Measurements from ENCODE around the gene RBFA. TPM values are rescaled to one million over a fixed set of nuclear protein-coding genes. Genes with fewer than 3 reads are reported as not detected.

The RBFA gene
- total and polyA plus RNA-seq, 2 experiments from 2014 or later, result 33.8 to 43.3 TPM

DNA sequence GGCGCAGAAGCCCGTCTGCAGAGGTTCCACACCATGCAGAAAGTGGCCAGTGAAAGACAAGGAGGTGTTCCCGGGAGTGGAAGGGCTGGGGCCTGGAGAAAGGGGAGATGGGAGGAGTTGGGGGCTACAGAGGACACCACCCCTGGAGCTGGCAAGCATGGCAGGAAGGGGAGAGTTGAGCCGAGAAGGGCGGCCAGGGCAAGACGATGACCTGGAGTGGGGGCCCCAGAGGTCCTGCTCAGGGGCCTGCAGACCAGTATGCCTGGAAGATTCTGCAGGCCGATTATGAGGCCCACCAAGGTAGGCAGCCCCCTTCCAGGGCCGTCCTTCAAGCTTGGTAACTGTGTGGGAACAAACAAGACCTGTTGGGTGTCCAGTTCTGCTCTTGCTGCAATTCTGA, 33.1 kb downstream of the RBFA start:
- no peak overlapping the region for H2AFZ ChIP-seq
- no peak overlapping the region for H3K27ac ChIP-seq (ENCODE audit: low read depth)
- no peaks in the 10 kb centered on the region for H3F3A ChIP-seq (replicated peaks; ENCODE audit: low read depth)
- ATAC-seq, result no peak
- H3K27me3 ChIP-seq (ENCODE audit: insufficient read depth), result no peaks in the 10 kb centered on the region
- no peaks in the 10 kb centered on the region for H3K9me2 ChIP-seq (ENCODE audit: insufficient read depth)
- no peak overlapping the region for H3K4me3 ChIP-seq
- no peaks in the 10 kb centered on the region for H3K79me2 ChIP-seq (replicated peaks; ENCODE audit: insufficient read depth)
- Mint-ChIP-seq H3K4me1 (no peaks in the 10 kb centered on the region), H3K9me3 (peaks cover 13% of the 10 kb centered on the region), H3K4me3 (no peak overlapping the region), H3K27me3 (ENCODE audit: insufficient read depth, low read depth, poor library complexity) (peaks cover 3% of the 10 kb centered on the region), H3K36me3 (ENCODE audit: low read depth) (peaks cover 4% of the 10 kb centered on the region; the same call in 2 of the 3 replicates), H3K27ac (no peak overlapping the region)
- no peaks in the 10 kb centered on the region for H4K20me1 ChIP-seq (replicated peaks; ENCODE audit: insufficient read depth)
- H3K36me3 ChIP-seq (ENCODE audit: insufficient read depth), result no peaks in the 10 kb centered on the region
- TF ChIP-seq ZNF114 (CRISPR knock-in tag; IDR thresholded peaks at IDR 0.05), result no peak
- TF ChIP-seq, protein P1, sequence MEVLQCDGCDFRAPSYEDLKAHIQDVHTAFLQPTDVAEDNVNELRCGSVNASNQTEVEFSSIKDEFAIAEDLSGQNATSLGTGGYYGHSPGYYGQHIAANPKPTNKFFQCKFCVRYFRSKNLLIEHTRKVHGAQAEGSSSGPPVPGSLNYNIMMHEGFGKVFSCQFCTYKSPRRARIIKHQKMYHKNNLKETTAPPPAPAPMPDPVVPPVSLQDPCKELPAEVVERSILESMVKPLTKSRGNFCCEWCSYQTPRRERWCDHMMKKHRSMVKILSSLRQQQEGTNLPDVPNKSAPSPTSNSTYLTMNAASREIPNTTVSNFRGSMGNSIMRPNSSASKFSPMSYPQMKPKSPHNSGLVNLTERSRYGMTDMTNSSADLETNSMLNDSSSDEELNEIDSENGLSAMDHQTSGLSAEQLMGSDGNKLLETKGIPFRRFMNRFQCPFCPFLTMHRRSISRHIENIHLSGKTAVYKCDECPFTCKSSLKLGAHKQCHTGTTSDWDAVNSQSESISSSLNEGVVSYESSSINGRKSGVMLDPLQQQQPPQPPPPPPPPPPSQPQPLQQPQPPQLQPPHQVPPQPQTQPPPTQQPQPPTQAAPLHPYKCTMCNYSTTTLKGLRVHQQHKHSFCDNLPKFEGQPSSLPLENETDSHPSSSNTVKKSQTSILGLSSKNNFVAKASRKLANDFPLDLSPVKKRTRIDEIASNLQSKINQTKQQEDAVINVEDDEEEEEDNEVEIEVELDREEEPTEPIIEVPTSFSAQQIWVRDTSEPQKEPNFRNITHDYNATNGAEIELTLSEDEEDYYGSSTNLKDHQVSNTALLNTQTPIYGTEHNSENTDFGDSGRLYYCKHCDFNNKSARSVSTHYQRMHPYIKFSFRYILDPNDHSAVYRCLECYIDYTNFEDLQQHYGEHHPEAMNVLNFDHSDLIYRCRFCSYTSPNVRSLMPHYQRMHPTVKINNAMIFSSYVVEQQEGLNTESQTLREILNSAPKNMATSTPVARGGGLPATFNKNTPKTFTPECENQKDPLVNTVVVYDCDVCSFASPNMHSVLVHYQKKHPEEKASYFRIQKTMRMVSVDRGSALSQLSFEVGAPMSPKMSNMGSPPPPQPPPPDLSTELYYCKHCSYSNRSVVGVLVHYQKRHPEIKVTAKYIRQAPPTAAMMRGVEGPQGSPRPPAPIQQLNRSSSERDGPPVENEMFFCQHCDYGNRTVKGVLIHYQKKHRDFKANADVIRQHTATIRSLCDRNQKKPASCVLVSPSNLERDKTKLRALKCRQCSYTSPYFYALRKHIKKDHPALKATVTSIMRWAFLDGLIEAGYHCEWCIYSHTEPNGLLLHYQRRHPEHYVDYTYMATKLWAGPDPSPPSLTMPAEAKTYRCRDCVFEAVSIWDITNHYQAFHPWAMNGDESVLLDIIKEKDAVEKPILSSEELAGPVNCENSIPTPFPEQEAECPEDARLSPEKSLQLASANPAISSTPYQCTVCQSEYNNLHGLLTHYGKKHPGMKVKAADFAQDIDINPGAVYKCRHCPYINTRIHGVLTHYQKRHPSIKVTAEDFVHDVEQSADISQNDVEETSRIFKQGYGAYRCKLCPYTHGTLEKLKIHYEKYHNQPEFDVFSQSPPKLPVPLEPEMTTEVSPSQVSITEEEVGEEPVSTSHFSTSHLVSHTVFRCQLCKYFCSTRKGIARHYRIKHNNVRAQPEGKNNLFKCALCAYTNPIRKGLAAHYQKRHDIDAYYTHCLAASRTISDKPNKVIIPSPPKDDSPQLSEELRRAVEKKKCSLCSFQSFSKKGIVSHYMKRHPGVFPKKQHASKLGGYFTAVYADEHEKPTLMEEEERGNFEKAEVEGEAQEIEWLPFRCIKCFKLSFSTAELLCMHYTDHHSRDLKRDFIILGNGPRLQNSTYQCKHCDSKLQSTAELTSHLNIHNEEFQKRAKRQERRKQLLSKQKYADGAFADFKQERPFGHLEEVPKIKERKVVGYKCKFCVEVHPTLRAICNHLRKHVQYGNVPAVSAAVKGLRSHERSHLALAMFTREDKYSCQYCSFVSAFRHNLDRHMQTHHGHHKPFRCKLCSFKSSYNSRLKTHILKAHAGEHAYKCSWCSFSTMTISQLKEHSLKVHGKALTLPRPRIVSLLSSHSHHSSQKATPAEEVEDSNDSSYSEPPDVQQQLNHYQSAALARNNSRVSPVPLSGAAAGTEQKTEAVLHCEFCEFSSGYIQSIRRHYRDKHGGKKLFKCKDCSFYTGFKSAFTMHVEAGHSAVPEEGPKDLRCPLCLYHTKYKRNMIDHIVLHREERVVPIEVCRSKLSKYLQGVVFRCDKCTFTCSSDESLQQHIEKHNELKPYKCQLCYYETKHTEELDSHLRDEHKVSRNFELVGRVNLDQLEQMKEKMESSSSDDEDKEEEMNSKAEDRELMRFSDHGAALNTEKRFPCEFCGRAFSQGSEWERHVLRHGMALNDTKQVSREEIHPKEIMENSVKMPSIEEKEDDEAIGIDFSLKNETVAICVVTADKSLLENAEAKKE (CRISPR knock-in tag; IDR thresholded peaks at IDR 0.05), result no peak
- TF ChIP-seq, protein P2, sequence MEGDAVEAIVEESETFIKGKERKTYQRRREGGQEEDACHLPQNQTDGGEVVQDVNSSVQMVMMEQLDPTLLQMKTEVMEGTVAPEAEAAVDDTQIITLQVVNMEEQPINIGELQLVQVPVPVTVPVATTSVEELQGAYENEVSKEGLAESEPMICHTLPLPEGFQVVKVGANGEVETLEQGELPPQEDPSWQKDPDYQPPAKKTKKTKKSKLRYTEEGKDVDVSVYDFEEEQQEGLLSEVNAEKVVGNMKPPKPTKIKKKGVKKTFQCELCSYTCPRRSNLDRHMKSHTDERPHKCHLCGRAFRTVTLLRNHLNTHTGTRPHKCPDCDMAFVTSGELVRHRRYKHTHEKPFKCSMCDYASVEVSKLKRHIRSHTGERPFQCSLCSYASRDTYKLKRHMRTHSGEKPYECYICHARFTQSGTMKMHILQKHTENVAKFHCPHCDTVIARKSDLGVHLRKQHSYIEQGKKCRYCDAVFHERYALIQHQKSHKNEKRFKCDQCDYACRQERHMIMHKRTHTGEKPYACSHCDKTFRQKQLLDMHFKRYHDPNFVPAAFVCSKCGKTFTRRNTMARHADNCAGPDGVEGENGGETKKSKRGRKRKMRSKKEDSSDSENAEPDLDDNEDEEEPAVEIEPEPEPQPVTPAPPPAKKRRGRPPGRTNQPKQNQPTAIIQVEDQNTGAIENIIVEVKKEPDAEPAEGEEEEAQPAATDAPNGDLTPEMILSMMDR (conservative IDR thresholded peaks at IDR 0.05; ENCODE audit: low read depth in 2 of 2), result no peak
- TF ChIP-seq NANOG (IDR thresholded peaks at IDR 0.05; ENCODE audit: borderline replicate concordance), result no peak
- TF ChIP-seq STAT1 (IDR thresholded peaks at IDR 0.05; ENCODE audit: unreplicated experiment), result no peak
- no peak for TF ChIP-seq EZH2 (IDR thresholded peaks at IDR 0.05; ENCODE audit: low read depth, unreplicated experiment)
- H3K4me2 ChIP-seq, result no peak overlapping the region
- DNase-seq (ENCODE audit: low spot score), result no peak
- no peaks in the 10 kb centered on the region for H3K4me1 ChIP-seq (ENCODE audit: insufficient read depth)
